Measurements from ENCODE around the gene PLET1.

Gene PLET1

GRCh38 chr11:112247201-112247600 is 13.5 kb downstream of the PLET1 start:
- no peak overlapping the region for H3K4me3 Mint-ChIP-seq
- DNase-seq (ENCODE audit: low spot score in 2 of 2): no peak
- no peak overlapping the region for H3K27ac Mint-ChIP-seq
- no peaks in the 10 kb centered on the region for H3K4me1 Mint-ChIP-seq
- peaks cover 8% of the 10 kb centered on the region for H3K36me3 Mint-ChIP-seq
- ATAC-seq (ENCODE audit: low read depth): no peak
- H3K9me3 Mint-ChIP-seq: peaks cover 2% of the 10 kb centered on the region
- no peaks in the 10 kb centered on the region for H3K27me3 Mint-ChIP-seq

GRCh38 chr11:112241486-112241885 is 19.2 kb downstream of the PLET1 start:
- no peak for DNase-seq (ENCODE audit: low spot score in 2 of 2)
- Mint-ChIP-seq H3K36me3 (peaks cover 33% of the 10 kb centered on the region), H3K9me3 (peaks cover 2% of the 10 kb centered on the region)

GRCh38 chr11:112238041-112238440 is 22.6 kb downstream of the PLET1 start:
- Mint-ChIP-seq H3K4me3 (no peak overlapping the region), H3K4me1 (peaks cover 11% of the 10 kb centered on the region), H3K27me3 (no peaks in the 10 kb centered on the region), H3K27ac (no peak overlapping the region), H3K9me3 (no peaks in the 10 kb centered on the region), H3K36me3 (peaks cover 40% of the 10 kb centered on the region)
- DNase-seq (ENCODE audit: low spot score in 2 of 2): no peak
- ATAC-seq (ENCODE audit: low read depth): no peak

More at GRCh38 chr11:112241486-112241885, 19.2 kb downstream of the PLET1 start:
- Mint-ChIP-seq H3K4me1 (peaks cover 2% of the 10 kb centered on the region), H3K27ac (no peak overlapping the region), H3K27me3 (no peaks in the 10 kb centered on the region), H3K4me3 (no peak overlapping the region)
- no peak for ATAC-seq (ENCODE audit: low read depth)

GRCh38 chr11:112237451-112237850 is 23.2 kb downstream of the PLET1 start:
- no peaks in the 10 kb centered on the region for H3K9me3 Mint-ChIP-seq
- no peaks in the 10 kb centered on the region for H3K27me3 Mint-ChIP-seq
- no peak for DNase-seq (ENCODE audit: low spot score in 2 of 2)
- no peak for ATAC-seq (ENCODE audit: low read depth)
- peaks cover 11% of the 10 kb centered on the region for H3K4me1 Mint-ChIP-seq
- H3K27ac Mint-ChIP-seq: no peak overlapping the region
- H3K36me3 Mint-ChIP-seq: peaks cover 35% of the 10 kb centered on the region
- H3K4me3 Mint-ChIP-seq: no peak overlapping the region

- peak overlapping the region; percentile 47 for H3K4me3 Mint-ChIP-seq
- H3K27me3 Mint-ChIP-seq: no peaks in the 10 kb centered on the region
- H3K9me3 Mint-ChIP-seq: no peaks in the 10 kb centered on the region
- DNase-seq (ENCODE audit: low spot score in 2 of 2) (no peak), ATAC-seq (ENCODE audit: low read depth) (peak; percentile 67)
- H3K36me3 Mint-ChIP-seq: peaks cover 39% of the 10 kb centered on the region
- peaks cover 11% of the 10 kb centered on the region for H3K4me1 Mint-ChIP-seq
- peak overlapping the region; percentile 89 for H3K27ac Mint-ChIP-seq
These were observed 24.8 kb downstream of the PLET1 start for GRCh38 chr11:112235750-112236390.

- H3K27ac Mint-ChIP-seq: no peak overlapping the region
- H3K4me1 Mint-ChIP-seq: peaks cover 20% of the 10 kb centered on the region
- no peaks in the 10 kb centered on the region for H3K9me3 Mint-ChIP-seq
- H3K36me3 Mint-ChIP-seq: peaks cover 27% of the 10 kb centered on the region
- H3K27me3 Mint-ChIP-seq: no peaks in the 10 kb centered on the region
- H3K4me3 Mint-ChIP-seq: no peak overlapping the region
- no peak for ATAC-seq (ENCODE audit: low read depth)
- no peak for DNase-seq (ENCODE audit: low spot score in 2 of 2)
These were observed 28.7 kb downstream of the PLET1 start for GRCh38 chr11:112231952-112232351.

GRCh38 chr11:112229746-112230433 is 30.8 kb downstream of the PLET1 start:
- no peak for ATAC-seq (ENCODE audit: low read depth)
- Mint-ChIP-seq H3K4me1 (peaks cover 10% of the 10 kb centered on the region), H3K36me3 (peaks cover 15% of the 10 kb centered on the region), H3K4me3 (no peak overlapping the region), H3K27me3 (no peaks in the 10 kb centered on the region), H3K27ac (no peak overlapping the region), H3K9me3 (no peaks in the 10 kb centered on the region)
- no peak for DNase-seq (ENCODE audit: low spot score in 2 of 2)

- H3K27me3 Mint-ChIP-seq: no peaks in the 10 kb centered on the region
- H3K4me1 Mint-ChIP-seq: peaks cover 10% of the 10 kb centered on the region
- DNase-seq (ENCODE audit: low spot score in 2 of 2): no peak
- H3K4me3 Mint-ChIP-seq: no peak overlapping the region
- ATAC-seq (ENCODE audit: low read depth): no peak
- H3K27ac Mint-ChIP-seq: no peak overlapping the region
- no peaks in the 10 kb centered on the region for H3K9me3 Mint-ChIP-seq
- peaks cover 15% of the 10 kb centered on the region for H3K36me3 Mint-ChIP-seq
These were observed 31.5 kb downstream of the PLET1 start for GRCh38 chr11:112229159-112229558.

- Mint-ChIP-seq H3K27ac (no peak overlapping the region), H3K4me1 (peaks cover 10% of the 10 kb centered on the region), H3K27me3 (no peaks in the 10 kb centered on the region), H3K9me3 (no peaks in the 10 kb centered on the region), H3K4me3 (no peak overlapping the region), H3K36me3 (peaks cover 15% of the 10 kb centered on the region)
- ATAC-seq (ENCODE audit: low read depth): no peak
- no peak for DNase-seq (ENCODE audit: low spot score in 2 of 2)
These were observed 32.0 kb downstream of the PLET1 start for GRCh38 chr11:112228706-112229105.

GRCh38 chr11:112227471-112227870 is 33.2 kb downstream of the PLET1 start:
- Mint-ChIP-seq H3K27ac (peak overlapping the region; percentile 99), H3K4me1 (peaks cover 10% of the 10 kb centered on the region), H3K36me3 (peaks cover 15% of the 10 kb centered on the region), H3K4me3 (peak overlapping the region; percentile 97), H3K27me3 (no peaks in the 10 kb centered on the region), H3K9me3 (no peaks in the 10 kb centered on the region)
- ATAC-seq (ENCODE audit: low read depth) (no peak), DNase-seq (ENCODE audit: low spot score in 2 of 2) (no peak)

GRCh38 chr11:112226831-112227401 is 33.7 kb downstream of the PLET1 start:
- Mint-ChIP-seq H3K36me3 (peaks cover 13% of the 10 kb centered on the region), H3K27ac (peak overlapping the region; percentile 99), H3K27me3 (no peaks in the 10 kb centered on the region), H3K4me1 (peaks cover 10% of the 10 kb centered on the region), H3K4me3 (peak overlapping the region; percentile 97), H3K9me3 (no peaks in the 10 kb centered on the region)
- peak; percentile 61 for ATAC-seq (ENCODE audit: low read depth)
- no peak for DNase-seq (ENCODE audit: low spot score in 2 of 2)

- H3K27me3 Mint-ChIP-seq: no peaks in the 10 kb centered on the region
- no peaks in the 10 kb centered on the region for H3K9me3 Mint-ChIP-seq
- H3K27ac Mint-ChIP-seq: peak within 1 kb of the TSS; percentile 99
- peak; percentile 87 for ATAC-seq (ENCODE audit: low read depth)
- H3K4me3 Mint-ChIP-seq: peak within 1 kb of the TSS; percentile 97
- peaks cover 10% of the 10 kb centered on the region for H3K4me1 Mint-ChIP-seq
- peak; percentile 82 to 86 for DNase-seq (ENCODE audit: low spot score in 2 of 2)
- H3K36me3 Mint-ChIP-seq: peaks cover 12% of the 10 kb centered on the region
These were observed 34.4 kb downstream of the PLET1 start, which contains the start of gene PTS for GRCh38 chr11:112226062-112226830. TSS of gene PTS (plus strand) at chr11:112226428. CDS start at chr11:112226444, 16 bp downstream.

- Mint-ChIP-seq H3K4me3 (peak overlapping the region; percentile 97), H3K4me1 (peaks cover 10% of the 10 kb centered on the region), H3K9me3 (no peaks in the 10 kb centered on the region), H3K27me3 (no peaks in the 10 kb centered on the region), H3K36me3 (peaks cover 9% of the 10 kb centered on the region), H3K27ac (peak overlapping the region; percentile 99)
- ATAC-seq (ENCODE audit: low read depth) (no peak), DNase-seq (ENCODE audit: low spot score in 2 of 2) (no peak)
These were observed 35.0 kb downstream of the PLET1 start for GRCh38 chr11:112225753-112226061.
